Measurements from ENCODE around the gene MYL7.

The MYL7 gene

GRCh38 chr7:44150466-44150832 lies 9.3 kb upstream of the MYL7 start:
- Histone ChIP-seq H3K9me3 (ENCODE audit: low read length) (no peaks in the 10 kb centered on the region), H3K36me3 (ENCODE audit: insufficient read depth, low read length) (no peaks in the 10 kb centered on the region), H2AFZ (ENCODE audit: low read length) (no peak overlapping the region), H3K4me1 (ENCODE audit: insufficient read depth, low read length, severe bottlenecking) (no peaks in the 10 kb centered on the region), H3K27me3 (ENCODE audit: insufficient read depth, low read length) (no peaks in the 10 kb centered on the region), H3K79me2 (ENCODE audit: insufficient read depth, low read length) (no peaks in the 10 kb centered on the region), H3K9ac (ENCODE audit: low read length) (no peak overlapping the region), H3K27ac (ENCODE audit: low read depth, low read length, poor library complexity, severe bottlenecking) (no peak overlapping the region), H3K9me2 (ENCODE audit: low read depth, low read length) (no peaks in the 10 kb centered on the region), H3F3A (ENCODE audit: insufficient read depth, low read length) (no peaks in the 10 kb centered on the region), H4K20me1 (ENCODE audit: insufficient read depth, low read length) (no peaks in the 10 kb centered on the region), H3K4me2 (ENCODE audit: low read length) (no peak overlapping the region), H3K4me3 (ENCODE audit: low read depth, low read length, poor library complexity, severe bottlenecking) (no peak overlapping the region)
- no peak for TF ChIP-seq CTCF (IDR thresholded peaks at IDR 0.05; ENCODE audit: low read length)
- TF ChIP-seq EZH2 (IDR thresholded peaks at IDR 0.05; ENCODE audit: borderline replicate concordance, low read length): no peak

- H3K36me3 ChIP-seq (ENCODE audit: insufficient read depth, low read length): no peaks in the 10 kb centered on the region
- H3K9me2 ChIP-seq (ENCODE audit: low read depth, low read length): no peaks in the 10 kb centered on the region
- TF ChIP-seq EZH2 (IDR thresholded peaks at IDR 0.05; ENCODE audit: borderline replicate concordance, low read length): no peak
- TF ChIP-seq CTCF (IDR thresholded peaks at IDR 0.05; ENCODE audit: low read length): no peak
- no peak overlapping the region for H3K9ac ChIP-seq (ENCODE audit: low read length)
- no peak overlapping the region for H3K4me2 ChIP-seq (ENCODE audit: low read length)
- H3K4me3 ChIP-seq (ENCODE audit: low read depth, low read length, poor library complexity, severe bottlenecking): no peak overlapping the region
- H3K4me1 ChIP-seq (ENCODE audit: insufficient read depth, low read length, severe bottlenecking): no peaks in the 10 kb centered on the region
- H3K79me2 ChIP-seq (ENCODE audit: insufficient read depth, low read length): no peaks in the 10 kb centered on the region
- H4K20me1 ChIP-seq (ENCODE audit: insufficient read depth, low read length): no peaks in the 10 kb centered on the region
- H3K9me3 ChIP-seq (ENCODE audit: low read length): no peaks in the 10 kb centered on the region
- no peak overlapping the region for H3K27ac ChIP-seq (ENCODE audit: low read depth, low read length, poor library complexity, severe bottlenecking)
- no peak overlapping the region for H2AFZ ChIP-seq (ENCODE audit: low read length)
- H3F3A ChIP-seq (ENCODE audit: insufficient read depth, low read length): no peaks in the 10 kb centered on the region
- no peaks in the 10 kb centered on the region for H3K27me3 ChIP-seq (ENCODE audit: insufficient read depth, low read length)
Measured at GRCh38 chr7:44149571-44150465, 8.7 kb upstream of the MYL7 start.

- Histone ChIP-seq H3K27ac (ENCODE audit: low read depth, low read length, poor library complexity, severe bottlenecking) (no peak overlapping the region), H3K79me2 (ENCODE audit: insufficient read depth, low read length) (no peaks in the 10 kb centered on the region), H3K36me3 (ENCODE audit: insufficient read depth, low read length) (no peaks in the 10 kb centered on the region), H3F3A (ENCODE audit: insufficient read depth, low read length) (no peaks in the 10 kb centered on the region), H2AFZ (ENCODE audit: low read length) (no peak overlapping the region), H3K9me2 (ENCODE audit: low read depth, low read length) (no peaks in the 10 kb centered on the region), H3K4me3 (ENCODE audit: low read depth, low read length, poor library complexity, severe bottlenecking) (no peak overlapping the region), H3K4me2 (ENCODE audit: low read length) (no peak overlapping the region), H3K9ac (ENCODE audit: low read length) (no peak overlapping the region), H3K4me1 (ENCODE audit: insufficient read depth, low read length, severe bottlenecking) (no peaks in the 10 kb centered on the region), H4K20me1 (ENCODE audit: insufficient read depth, low read length) (no peaks in the 10 kb centered on the region), H3K27me3 (ENCODE audit: insufficient read depth, low read length) (no peaks in the 10 kb centered on the region), H3K9me3 (ENCODE audit: low read length) (no peaks in the 10 kb centered on the region)
- TF ChIP-seq CTCF (IDR thresholded peaks at IDR 0.05; ENCODE audit: low read length) (no peak), EZH2 (IDR thresholded peaks at IDR 0.05; ENCODE audit: borderline replicate concordance, low read length) (no peak)
Measured at GRCh38 chr7:44148961-44149536, 7.9 kb upstream of the MYL7 start.

All from OCI-LY1 (cell line).